Peyer's patch (tissue), 4 donors: Measurements from ENCODE around the gene GPR162. TPM values are rescaled to one million over a fixed set of nuclear protein-coding genes. Genes with fewer than 3 reads are reported as not detected.

ENCODE experiments used
- DNase-seq, 3 donors: peaks; one replicate each; pipeline ENCODE4 v3.0.0-alpha.2; 2017 to 2019
- H3K27ac ChIP-seq, 4 donors: fragments of 200-600 bp; sonication (generic); one replicate each; pipeline ENCODE4 v1.5.1; 2016 to 2019
- H3K27me3 ChIP-seq, 2 donors: fragments of 200-600 bp; sonication (generic); one replicate each; pipeline ENCODE4 v1.5.1; 2019
- H3K36me3 ChIP-seq, 3 donors: fragments of 200-600 bp; sonication (generic); one replicate each; pipeline ENCODE4 v1.5.1; 2016 to 2019
- H3K4me1 ChIP-seq, 4 donors: fragments of 200-600 bp; sonication (generic); one replicate each; pipeline ENCODE4 v1.5.1; 2016 to 2019
- H3K4me3 ChIP-seq, 4 donors: fragments of 200-600 bp; sonication (generic); 1 replicate in 3 of 4; 2 replicates in 1 of 4; pipeline ENCODE4 v1.5.1; 2016 to 2019; ENCODE audit warnings: mild to moderate bottlenecking in 1 of 4
- H3K9me3 ChIP-seq, 4 donors: fragments of 200-600 bp; sonication (generic); one replicate each; pipeline ENCODE4 v1.5.1; 2016 to 2019; ENCODE audit warnings: mild to moderate bottlenecking in 1 of 4
- POLR2A ChIP-seq, 2 donors: fragments of 450-650 bp; IDR thresholded peaks; one replicate each; pipeline ENCODE4 v1.5.1; 2017; ENCODE audit warnings: antibody characterized with exemption in 2 of 2, mild to moderate bottlenecking in 2 of 2, moderate library complexity in 2 of 2
- total RNA-seq, 4 donors: library from RNA; depleted of rRNA; stranded (reverse); fragments of >200 nt; gene quantifications; one replicate each; pipeline ENCODE4 v1.1.0, GENCODE V29; 2016
- TF ChIP-seq, protein P1 (sequence below), 6 experiments: fragments of 450-650 bp in 4 of 6; fragments of 200-600 bp in 2 of 6; sonication (generic) in 1 of 6; IDR thresholded peaks; one replicate each; pipeline ENCODE4 v1.5.1; 2017 to 2019; ENCODE audit warnings: antibody characterized with exemption in 6 of 6, mild to moderate bottlenecking in 3 of 6, moderate library complexity in 1 of 6

GPR162 gene
- total RNA-seq, 4 donors from 2014 or later: 2.5 to 11.6 (median 4.1) TPM; not detected in 1

DNA sequence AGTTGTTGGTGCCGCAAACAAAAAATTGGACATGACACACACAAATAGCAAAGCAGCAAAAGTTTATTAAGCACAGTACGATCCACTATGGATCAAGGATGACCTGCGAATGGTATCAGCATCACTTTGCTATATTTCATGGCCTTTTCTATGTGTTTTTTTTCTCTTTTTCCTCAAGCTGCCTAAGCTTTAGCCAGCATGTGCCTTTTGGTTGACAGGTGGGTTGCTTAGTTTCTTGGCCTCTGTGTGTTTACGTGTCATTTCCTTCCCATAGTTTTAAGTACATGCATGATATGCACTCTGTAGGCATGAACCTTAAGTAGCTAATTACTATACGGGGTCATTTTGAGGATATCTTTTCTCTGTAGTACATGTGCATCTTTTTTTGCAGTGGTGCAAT, 22.5 kb upstream of the GPR162 start:
- TF ChIP-seq, protein P1, sequence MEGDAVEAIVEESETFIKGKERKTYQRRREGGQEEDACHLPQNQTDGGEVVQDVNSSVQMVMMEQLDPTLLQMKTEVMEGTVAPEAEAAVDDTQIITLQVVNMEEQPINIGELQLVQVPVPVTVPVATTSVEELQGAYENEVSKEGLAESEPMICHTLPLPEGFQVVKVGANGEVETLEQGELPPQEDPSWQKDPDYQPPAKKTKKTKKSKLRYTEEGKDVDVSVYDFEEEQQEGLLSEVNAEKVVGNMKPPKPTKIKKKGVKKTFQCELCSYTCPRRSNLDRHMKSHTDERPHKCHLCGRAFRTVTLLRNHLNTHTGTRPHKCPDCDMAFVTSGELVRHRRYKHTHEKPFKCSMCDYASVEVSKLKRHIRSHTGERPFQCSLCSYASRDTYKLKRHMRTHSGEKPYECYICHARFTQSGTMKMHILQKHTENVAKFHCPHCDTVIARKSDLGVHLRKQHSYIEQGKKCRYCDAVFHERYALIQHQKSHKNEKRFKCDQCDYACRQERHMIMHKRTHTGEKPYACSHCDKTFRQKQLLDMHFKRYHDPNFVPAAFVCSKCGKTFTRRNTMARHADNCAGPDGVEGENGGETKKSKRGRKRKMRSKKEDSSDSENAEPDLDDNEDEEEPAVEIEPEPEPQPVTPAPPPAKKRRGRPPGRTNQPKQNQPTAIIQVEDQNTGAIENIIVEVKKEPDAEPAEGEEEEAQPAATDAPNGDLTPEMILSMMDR (IDR thresholded peaks at IDR 0.05): no peak
- no peak for TF ChIP-seq POLR2A (IDR thresholded peaks at IDR 0.05)

DNA sequence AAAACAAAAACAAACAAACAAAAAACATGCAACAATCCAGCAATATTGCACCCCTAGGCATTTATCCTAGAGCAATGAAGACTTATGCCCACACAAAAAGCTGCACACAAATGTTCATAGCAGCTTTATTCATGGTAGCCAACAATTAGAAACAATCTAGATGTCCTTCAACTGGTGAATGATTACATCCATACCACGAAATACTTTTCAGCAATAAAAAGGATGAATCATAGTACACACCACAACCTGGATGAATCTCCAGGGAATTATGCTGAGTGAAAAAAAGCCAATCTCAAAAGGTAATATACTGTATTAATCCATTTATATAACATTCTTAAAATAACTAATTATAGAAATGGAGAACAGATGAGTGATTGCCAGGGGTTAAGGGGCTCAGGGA, 14.5 kb upstream of the GPR162 start:
- H3K9me3 ChIP-seq: no peaks in the 10 kb centered on the region
- no peak for DNase-seq
- TF ChIP-seq POLR2A (IDR thresholded peaks at IDR 0.05): no peak
- TF ChIP-seq, protein P1 (IDR thresholded peaks at IDR 0.05): no peak
- H3K4me3 ChIP-seq: no peak overlapping the region
- no peak overlapping the region for H3K27ac ChIP-seq
- H3K27me3 ChIP-seq: no peaks in the 10 kb centered on the region
- H3K36me3 ChIP-seq: no peaks in the 10 kb centered on the region
- H3K4me1 ChIP-seq: no peaks in the 10 kb centered on the region

More for the DNA sequence above, 22.5 kb upstream of the GPR162 start:
- Histone ChIP-seq H3K27ac (no peak overlapping the region), H3K27me3 (no peaks in the 10 kb centered on the region), H3K4me1 (no peaks in the 10 kb centered on the region), H3K9me3 (no peaks in the 10 kb centered on the region), H3K4me3 (no peak overlapping the region), H3K36me3 (no peaks in the 10 kb centered on the region)
- DNase-seq: no peak

DNA sequence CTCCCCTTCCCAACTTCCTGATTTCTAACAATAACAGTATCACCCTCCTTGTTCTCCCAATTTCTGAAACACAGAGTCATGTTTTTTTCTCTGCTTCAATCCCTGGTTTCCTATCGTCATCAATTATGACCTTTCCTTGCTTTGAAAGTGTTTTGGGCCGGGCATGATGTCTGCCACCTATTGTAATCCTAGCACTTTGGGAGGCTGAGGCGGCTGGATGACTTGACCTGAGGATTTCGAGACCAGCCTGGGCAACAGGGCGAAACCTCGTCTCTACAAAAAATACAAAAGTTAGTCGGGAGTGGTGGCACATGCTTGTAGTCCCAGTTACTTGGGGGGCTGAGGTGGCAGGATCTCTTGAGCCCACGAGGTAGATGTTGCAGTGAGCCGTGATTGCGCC, 12.6 kb upstream of the GPR162 start:
- Histone ChIP-seq H3K4me3 (no peak overlapping the region), H3K27ac (no peak overlapping the region), H3K4me1 (no peaks in the 10 kb centered on the region), H3K36me3 (no peaks in the 10 kb centered on the region), H3K9me3 (no peaks in the 10 kb centered on the region), H3K27me3 (no peaks in the 10 kb centered on the region)
- no peak for TF ChIP-seq POLR2A (IDR thresholded peaks at IDR 0.05)
- TF ChIP-seq, protein P1 (IDR thresholded peaks at IDR 0.05): no peak
- DNase-seq: no peak

DNA sequence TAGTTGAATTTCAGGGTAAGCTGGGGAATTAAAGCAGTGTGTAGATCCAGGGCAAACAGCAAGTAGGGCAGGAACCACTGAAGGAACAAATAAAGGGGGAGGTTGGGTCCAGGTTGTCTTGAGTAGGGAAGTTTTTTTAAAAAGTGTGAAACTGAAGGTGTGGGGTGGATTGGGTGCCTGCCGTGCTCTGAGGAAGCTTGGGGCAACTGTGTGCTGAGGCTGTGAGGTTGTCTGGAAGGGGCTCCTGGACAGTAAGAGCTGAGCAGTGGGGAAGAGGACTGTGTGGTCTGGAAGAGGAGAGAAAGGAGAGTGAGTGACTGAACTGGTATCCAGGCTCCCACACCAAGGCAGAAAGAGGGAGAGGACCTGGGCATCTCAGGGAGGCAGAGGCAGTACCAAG, 10.9 kb upstream of the GPR162 start:
- Histone ChIP-seq H3K9me3 (no peaks in the 10 kb centered on the region), H3K27ac (no peak overlapping the region), H3K4me1 (no peaks in the 10 kb centered on the region), H3K27me3 (no peaks in the 10 kb centered on the region), H3K36me3 (no peaks in the 10 kb centered on the region), H3K4me3 (no peak overlapping the region)
- no peak for DNase-seq
- TF ChIP-seq, protein P1 (IDR thresholded peaks at IDR 0.05): no peak
- no peak for TF ChIP-seq POLR2A (IDR thresholded peaks at IDR 0.05)

DNA sequence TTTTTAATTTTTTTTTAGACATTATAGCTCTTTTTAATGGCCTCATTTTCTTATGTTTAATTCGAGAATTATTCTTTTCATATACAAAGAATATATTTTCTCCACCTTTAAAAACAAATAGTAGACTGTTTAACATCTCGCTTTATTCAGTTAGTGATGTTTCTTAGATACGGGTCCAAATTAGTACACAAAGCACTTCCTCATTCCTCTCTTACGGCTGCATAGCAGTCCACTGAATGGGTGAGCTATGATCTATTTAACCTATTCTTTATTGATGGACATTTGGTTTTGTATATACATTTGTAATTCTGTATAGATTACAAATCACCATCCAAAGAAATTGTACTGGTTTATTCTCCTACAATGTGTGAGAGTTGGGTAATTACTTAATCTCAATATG, 8.3 kb upstream of the GPR162 start:
- H3K36me3 ChIP-seq: no peaks in the 10 kb centered on the region
- no peaks in the 10 kb centered on the region for H3K27me3 ChIP-seq
- no peaks in the 10 kb centered on the region for H3K4me1 ChIP-seq
- no peak overlapping the region for H3K27ac ChIP-seq
- H3K4me3 ChIP-seq: no peak overlapping the region
- DNase-seq: no peak
- no peaks in the 10 kb centered on the region for H3K9me3 ChIP-seq
- TF ChIP-seq, protein P1 (IDR thresholded peaks at IDR 0.05): no peak
- no peak for TF ChIP-seq POLR2A (IDR thresholded peaks at IDR 0.05)

DNA sequence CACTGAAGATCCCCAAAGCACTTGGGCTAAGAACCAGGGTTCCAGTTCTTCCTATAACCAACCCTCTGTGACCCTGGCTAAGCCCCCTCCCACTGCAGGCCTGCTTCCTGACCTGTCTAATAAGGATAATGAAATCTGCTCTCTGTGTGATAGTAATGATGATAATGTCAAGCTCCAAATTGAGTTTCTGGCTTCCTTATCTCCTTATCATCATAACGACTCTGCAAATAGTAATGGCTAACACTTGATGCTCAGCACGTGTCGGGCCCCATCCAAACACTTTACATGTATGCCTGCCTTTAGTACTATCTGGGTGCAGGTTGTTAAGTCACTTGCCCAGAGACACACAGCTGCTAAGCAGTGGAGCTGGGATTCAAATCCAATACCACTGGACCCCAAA, 5.0 kb upstream of the GPR162 start:
- H3K4me1 ChIP-seq: no peaks in the 10 kb centered on the region
- TF ChIP-seq, protein P1 (IDR thresholded peaks at IDR 0.05): no peak
- TF ChIP-seq POLR2A (IDR thresholded peaks at IDR 0.05): no peak
- no peaks in the 10 kb centered on the region for H3K27me3 ChIP-seq
- H3K27ac ChIP-seq: no peak overlapping the region
- no peaks in the 10 kb centered on the region for H3K9me3 ChIP-seq
- H3K4me3 ChIP-seq: no peak overlapping the region
- DNase-seq: no peak
- no peaks in the 10 kb centered on the region for H3K36me3 ChIP-seq
